Activated gamma-delta T cell treated with Interleukin-2 at 50 U/mL for 16 hours (primary cell): ENCODE measurements around the gene AKAP13.
A peak's percentile ranks its signal among the peaks of the same experiment; 100 is the strongest.

ENCODE experiments used
- DNase-seq: peaks from one replicate; pipeline ENCODE4 v3.0.0-alpha.2; 2020

The AKAP13 gene

DNA sequence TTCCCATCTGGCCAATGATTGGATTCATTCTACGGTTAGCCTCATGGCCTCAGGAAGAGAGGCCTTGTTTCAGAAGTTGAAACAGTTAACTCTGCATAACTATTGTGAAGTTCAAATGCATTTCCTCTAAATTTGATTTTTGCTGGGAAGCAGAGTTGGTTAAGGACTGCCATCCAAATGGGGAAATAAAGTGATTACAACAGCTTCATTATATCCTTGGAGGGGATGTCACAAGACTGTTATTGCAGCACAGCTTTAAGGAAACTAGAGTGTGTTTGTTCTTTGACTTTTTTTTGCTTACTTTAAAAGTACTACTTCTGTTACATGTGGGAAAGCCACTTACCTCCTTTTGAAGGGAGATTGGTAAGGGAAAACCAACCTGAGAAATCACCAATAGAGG, 164.8 kb downstream of the AKAP13 start:
- DNase-seq, result no peak

GRCh38 chr15:85545752-85546151, 165.3 kb downstream of the AKAP13 start:
- no peak for DNase-seq

- DNase-seq, result no peak
Observed at GRCh38 chr15:85547386-85547785, 167.0 kb downstream of the AKAP13 start.

- no peak for DNase-seq
Observed at GRCh38 chr15:85550283-85550682, 169.9 kb downstream of the AKAP13 start.

- DNase-seq, result no peak
Observed at GRCh38 chr15:85551221-85551832, 170.9 kb downstream of the AKAP13 start.

DNA sequence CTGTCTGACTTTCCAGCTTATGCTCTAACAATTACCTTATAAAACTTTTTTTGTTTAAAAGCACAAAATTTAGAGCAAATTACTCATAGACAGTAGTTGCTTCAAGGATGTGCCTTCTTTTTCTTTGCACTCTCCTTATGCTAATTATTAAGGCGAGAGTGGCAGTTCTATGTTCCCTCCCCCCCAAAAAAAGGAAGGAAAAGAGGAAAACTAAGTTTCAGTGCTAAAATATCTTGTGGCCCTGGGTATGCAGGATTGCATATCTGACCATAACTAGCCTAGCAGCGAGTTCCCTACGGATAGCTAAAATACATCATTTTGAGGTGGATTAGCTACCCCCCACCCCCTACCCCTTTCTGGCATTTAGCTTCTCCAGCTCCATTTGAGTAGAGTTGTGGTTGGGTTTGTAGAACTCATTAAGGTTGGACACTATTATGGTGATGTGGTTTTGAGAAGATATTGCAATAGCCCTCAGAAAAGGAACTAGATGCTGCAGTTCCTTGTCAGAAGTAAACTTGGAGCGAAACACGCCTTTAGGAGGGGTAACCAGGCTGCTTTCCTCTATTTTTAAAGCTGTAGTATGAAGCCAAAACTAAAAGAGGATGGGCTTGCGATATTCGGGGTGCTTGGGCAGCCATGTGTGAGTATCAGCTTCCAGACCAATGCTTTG, 174.6 kb downstream of the AKAP13 start:
- DNase-seq, result no peak

DNA sequence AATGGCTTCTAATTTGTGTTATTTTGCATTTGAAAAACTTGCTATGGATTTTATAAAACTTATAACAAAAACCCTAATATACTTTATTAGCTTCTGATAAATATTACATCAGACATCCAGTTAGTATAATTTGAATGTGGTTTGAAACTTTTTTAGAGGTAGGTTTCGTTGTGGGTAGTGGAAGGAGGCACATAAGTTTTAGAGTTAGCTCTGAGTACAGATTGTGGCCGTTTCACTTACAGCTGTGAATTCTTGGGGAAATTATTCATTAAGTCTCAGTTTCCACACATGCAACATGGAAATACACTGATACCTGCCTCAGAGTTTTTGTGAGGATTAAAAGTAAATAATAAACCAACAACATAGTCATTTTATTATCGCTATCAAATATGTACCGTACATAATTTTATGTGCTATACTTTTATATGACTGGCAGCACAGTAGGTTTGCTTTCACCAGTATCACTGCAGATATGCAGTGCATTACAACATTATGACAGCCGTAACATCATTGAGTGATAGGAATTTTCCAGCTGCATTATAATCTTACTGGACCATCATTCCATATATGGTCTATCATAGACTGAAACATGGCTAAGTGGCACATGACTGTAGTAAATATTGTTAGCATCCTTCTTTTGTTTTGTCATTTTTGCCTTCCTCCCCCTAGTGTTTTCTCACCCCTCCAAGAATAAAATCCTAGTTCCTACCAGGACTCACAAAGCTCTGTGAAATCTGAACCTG, 175.6 kb downstream of the AKAP13 start:
- no peak for DNase-seq

- no peak for DNase-seq
Observed at GRCh38 chr15:85556618-85556895, 176.2 kb downstream of the AKAP13 start.

GRCh38 chr15:85557385-85557784, 177.0 kb downstream of the AKAP13 start:
- DNase-seq, result peak; percentile 17

- DNase-seq, result no peak
Observed at GRCh38 chr15:85558848-85559247, 178.4 kb downstream of the AKAP13 start.

DNA sequence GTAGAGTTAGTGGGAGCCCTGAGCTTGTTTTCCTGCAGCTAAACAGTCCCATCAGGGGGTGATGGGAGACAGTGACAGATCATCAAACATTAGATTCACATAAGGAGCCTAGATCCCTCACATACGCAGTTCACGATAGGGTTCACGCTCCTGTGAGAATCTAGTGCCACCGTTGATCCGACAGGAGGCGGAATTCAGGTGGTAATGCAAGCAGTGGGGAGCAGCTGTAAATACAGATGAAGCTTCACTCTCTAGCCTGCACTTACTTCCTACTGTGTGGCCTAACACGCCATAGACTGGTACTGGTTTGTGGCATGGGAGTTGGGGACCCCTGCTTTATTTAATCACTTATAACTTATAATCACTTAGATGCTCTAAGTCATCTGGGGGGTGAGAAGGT, 179.1 kb downstream of the AKAP13 start:
- no peak for DNase-seq

DNA sequence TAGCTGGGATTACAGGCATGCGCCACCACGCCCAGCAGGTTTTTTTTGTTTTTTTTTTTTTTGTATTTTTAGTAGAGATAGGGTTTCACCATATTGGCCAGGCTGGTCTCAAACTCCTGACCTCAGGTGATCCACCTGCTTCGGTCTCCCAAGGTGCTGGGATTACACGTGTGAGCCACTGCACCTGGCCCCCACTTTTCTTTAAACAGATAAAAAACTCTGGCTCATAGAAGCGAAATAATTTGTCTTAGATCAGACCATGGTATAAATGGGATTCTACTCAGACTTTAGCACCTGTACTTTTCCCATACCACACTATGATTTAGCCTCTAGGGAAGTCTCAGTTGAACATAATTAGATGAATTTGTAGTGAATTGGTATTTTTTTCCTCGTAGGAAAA, 182.4 kb downstream of the AKAP13 start:
- DNase-seq, result no peak

DNA sequence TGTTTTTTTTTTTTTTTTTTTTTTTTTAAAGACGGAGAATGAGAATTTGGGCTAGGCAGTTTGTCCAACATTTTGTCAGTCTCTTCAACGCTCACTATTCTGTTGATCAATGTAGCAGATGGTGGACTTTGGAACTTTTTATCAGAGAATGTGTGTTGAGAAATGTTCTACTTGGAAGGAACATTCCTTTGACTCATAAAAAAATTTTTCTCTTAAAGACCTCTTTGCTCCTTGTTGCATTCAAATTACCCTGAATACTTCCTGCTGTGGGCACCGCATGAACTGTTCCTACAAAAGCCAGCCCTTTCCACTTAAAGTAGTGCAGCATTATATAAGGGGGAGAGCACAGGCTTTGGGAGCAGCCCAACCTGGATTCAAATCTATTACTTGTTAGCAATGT, 182.9 kb downstream of the AKAP13 start:
- DNase-seq, result no peak

DNA sequence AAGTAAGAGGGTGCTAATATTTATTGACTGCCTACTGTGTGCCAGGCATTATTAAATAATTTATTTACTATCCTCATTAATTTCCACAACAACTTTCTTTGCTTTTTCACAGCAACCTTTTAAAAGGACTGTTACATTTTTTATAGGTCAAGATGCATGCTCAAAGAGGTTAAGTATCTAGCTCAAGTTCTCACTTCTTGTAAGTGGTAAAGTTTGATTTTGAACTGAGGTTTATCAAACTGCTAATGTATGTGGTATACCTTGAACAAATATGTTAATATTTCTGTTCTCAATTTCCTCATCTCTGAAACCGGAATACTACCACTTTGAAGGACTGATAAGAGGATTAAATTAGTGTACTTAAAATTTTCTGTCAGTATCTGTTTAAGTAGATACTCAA, 183.3 kb downstream of the AKAP13 start:
- no peak for DNase-seq

DNA sequence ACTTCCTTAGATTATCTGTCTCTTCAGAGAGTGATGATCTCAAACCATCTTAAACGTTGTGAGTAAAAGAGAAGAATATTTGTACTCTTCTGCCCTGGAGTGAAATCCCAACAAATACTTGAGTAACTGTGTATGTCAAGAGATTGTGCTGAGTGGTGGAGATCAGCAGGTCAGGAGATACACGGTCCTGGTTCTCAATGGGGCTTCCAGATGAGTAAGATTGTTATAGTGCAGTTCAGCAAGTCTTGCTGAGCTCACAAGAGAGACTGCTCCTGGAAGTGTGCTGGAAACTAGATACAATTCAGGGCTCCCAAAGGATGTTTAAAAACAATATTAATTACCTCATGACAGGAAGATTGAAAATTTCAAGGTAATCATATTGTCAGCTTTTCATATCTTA, 184.3 kb downstream of the AKAP13 start:
- no peak for DNase-seq

GRCh38 chr15:85568261-85568808, 187.9 kb downstream of the AKAP13 start:
- no peak for DNase-seq

DNA sequence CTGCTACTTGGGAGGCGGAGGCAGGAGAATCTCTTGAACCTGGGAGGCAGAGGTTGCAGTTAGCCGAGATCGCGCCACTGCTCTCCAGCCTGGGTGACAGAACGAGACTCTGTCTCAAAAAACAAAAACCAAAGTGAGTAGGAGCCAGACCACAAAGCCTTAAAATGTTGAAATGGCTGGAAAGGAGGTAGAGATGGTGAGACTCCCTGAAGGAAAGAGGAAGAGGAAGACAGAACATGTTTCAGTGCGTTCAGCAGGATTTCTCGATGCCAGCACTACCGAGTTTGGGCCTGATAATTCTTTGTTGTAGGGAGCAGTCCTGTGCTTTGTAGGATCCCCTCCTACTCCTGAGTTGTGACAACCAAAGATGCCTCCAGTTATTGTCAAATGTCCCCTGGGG, 189.9 kb downstream of the AKAP13 start:
- DNase-seq, result no peak

GRCh38 chr15:85571780-85572179, 191.4 kb downstream of the AKAP13 start:
- no peak for DNase-seq

GRCh38 chr15:85576392-85576791, 196.0 kb downstream of the AKAP13 start:
- DNase-seq, result no peak

DNA sequence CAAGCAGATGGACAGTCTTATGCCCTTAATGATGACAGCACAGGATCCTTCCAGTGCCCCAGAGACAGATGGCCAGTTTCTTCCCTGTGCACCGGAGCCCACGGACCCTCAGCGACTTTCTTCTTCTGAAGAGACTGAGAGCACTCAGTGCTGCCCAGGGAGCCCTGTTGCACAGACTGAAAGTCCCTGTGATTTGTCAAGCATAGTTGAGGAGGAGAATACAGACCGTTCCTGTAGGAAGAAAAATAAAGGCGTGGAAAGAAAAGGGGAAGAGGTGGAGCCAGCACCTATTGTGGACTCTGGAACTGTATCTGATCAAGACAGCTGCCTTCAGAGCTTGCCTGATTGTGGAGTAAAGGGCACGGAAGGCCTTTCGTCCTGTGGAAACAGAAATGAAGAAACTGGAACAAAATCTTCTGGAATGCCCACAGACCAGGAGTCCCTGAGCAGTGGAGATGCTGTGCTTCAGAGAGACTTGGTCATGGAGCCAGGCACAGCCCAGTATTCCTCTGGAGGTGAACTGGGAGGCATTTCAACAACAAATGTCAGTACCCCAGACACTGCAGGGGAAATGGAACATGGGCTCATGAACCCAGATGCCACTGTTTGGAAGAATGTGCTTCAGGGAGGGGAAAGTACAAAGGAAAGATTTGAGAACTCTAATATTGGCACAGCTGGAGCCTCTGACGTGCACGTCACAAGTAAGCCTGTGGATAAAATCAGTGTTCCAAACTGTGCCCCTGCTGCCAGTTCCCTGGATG, 198.7 kb downstream of the AKAP13 start:
- no peak for DNase-seq

DNA sequence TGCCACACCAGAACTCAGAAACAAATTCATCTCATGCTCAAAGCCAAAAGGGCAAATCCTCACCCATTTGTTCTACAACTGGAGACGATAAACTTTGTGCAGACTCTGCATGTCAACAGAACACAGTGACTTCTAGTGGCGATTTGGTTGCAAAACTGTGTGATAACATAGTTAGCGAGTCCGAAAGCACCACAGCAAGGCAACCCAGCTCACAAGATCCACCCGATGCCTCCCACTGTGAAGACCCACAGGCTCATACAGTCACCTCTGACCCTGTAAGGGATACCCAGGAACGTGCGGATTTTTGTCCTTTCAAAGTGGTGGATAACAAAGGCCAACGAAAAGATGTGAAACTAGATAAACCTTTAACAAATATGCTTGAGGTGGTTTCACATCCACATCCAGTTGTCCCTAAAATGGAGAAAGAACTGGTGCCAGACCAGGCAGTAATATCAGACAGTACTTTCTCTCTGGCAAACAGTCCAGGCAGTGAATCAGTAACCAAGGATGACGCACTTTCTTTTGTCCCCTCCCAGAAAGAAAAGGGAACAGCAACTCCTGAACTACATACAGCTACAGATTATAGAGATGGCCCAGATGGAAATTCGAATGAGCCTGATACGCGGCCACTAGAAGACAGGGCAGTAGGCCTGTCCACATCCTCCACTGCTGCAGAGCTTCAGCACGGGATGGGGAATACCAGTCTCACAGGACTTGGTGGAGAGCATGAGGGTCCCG, 199.7 kb downstream of the AKAP13 start:
- DNase-seq, result no peak

DNA sequence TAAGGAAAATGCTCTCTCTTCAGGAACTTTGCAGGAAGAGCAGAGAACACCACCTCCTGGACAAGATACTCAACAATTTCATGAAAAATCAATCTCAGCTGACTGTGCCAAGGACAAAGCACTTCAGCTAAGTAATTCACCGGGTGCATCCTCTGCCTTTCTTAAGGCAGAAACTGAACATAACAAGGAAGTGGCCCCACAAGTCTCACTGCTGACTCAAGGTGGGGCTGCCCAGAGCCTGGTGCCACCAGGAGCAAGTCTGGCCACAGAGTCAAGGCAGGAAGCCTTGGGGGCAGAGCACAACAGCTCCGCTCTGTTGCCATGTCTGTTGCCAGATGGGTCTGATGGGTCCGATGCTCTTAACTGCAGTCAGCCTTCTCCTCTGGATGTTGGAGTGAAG, 200.5 kb downstream of the AKAP13 start:
- DNase-seq, result peak; percentile 59

DNA sequence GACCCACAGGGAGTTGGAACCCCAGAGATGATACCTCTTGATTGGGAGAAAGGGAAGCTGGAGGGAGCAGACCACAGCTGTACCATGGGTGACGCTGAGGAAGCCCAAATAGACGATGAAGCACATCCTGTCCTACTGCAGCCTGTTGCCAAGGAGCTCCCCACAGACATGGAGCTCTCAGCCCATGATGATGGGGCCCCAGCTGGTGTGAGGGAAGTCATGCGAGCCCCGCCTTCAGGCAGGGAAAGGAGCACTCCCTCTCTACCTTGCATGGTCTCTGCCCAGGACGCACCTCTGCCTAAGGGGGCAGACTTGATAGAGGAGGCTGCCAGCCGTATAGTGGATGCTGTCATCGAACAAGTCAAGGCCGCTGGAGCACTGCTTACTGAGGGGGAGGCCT, 201.1 kb downstream of the AKAP13 start:
- DNase-seq, result peak; percentile 38
